Progenitor cell of endocrine pancreas (in vitro differentiated cells): ENCODE measurements around the gene KCTD21. TPM values are rescaled to one million over a fixed set of nuclear protein-coding genes. Genes with fewer than 3 reads are reported as not detected.

Experiments
- DNase-seq: peaks from one replicate; pipeline ENCODE4 v3.0.0; 2021; ENCODE audit warnings: low spot score; ENCODE audit not compliant: unreplicated experiment
- H3K27ac Mint-ChIP-seq: 2 replicates; pipeline ENCODE4 v1.8.0; 2021; ENCODE audit warnings: mild to moderate bottlenecking, moderate library complexity, mixed read lengths
- H3K27me3 Mint-ChIP-seq: 2 replicates; pipeline ENCODE4 v1.8.0; 2021; ENCODE audit warnings: mixed read lengths
- H3K36me3 Mint-ChIP-seq: 2 replicates; pipeline ENCODE4 v1.8.0; 2022; ENCODE audit warnings: mixed read lengths; ENCODE audit not compliant: insufficient read depth
- H3K4me1 Mint-ChIP-seq: 2 replicates; pipeline ENCODE4 v1.8.0; 2021; ENCODE audit warnings: low read depth, mixed read lengths
- H3K4me3 Mint-ChIP-seq: 2 replicates; pipeline ENCODE4 v1.8.0; 2021; ENCODE audit warnings: low read depth, mild to moderate bottlenecking, moderate library complexity, mixed read lengths
- H3K9me3 Mint-ChIP-seq: 2 replicates; pipeline ENCODE4 v1.8.0; 2021; ENCODE audit warnings: low read depth, mixed read lengths
- CTCF ChIP-seq: fragments of 200-600 bp; sonication (generic); IDR thresholded peaks from one replicate; pipeline ENCODE4 v1.5.0; 2021; ENCODE audit warnings: antibody characterized with exemption, mild to moderate bottlenecking; ENCODE audit not compliant: unreplicated experiment
- total RNA-seq: library from RNA; stranded (reverse); gene quantifications from 2 replicates; pipeline ENCODE4 v1.2.1, GENCODE V29; 2021

Gene KCTD21
- total RNA-seq, 1 donor from 2014 or later = 7.4 TPM

GRCh38 chr11:78201096-78201818 lies 12.8 kb upstream of the KCTD21 start:
- H3K9me3 Mint-ChIP-seq = no peaks in the 10 kb centered on the region
- no peak overlapping the region for H3K27ac Mint-ChIP-seq
- no peak overlapping the region for H3K4me3 Mint-ChIP-seq
- H3K36me3 Mint-ChIP-seq = peaks cover 24% of the 10 kb centered on the region
- DNase-seq = no peak
- no peak for TF ChIP-seq CTCF
- no peaks in the 10 kb centered on the region for H3K4me1 Mint-ChIP-seq
- H3K27me3 Mint-ChIP-seq = no peaks in the 10 kb centered on the region

- H3K4me1 Mint-ChIP-seq = no peaks in the 10 kb centered on the region
- no peaks in the 10 kb centered on the region for H3K27me3 Mint-ChIP-seq
- TF ChIP-seq CTCF = no peak
- peaks cover 25% of the 10 kb centered on the region for H3K36me3 Mint-ChIP-seq
- no peak overlapping the region for H3K27ac Mint-ChIP-seq
- H3K9me3 Mint-ChIP-seq = no peaks in the 10 kb centered on the region
- DNase-seq = no peak
- no peak overlapping the region for H3K4me3 Mint-ChIP-seq
Measured at GRCh38 chr11:78200553-78200952, 12.1 kb upstream of the KCTD21 start.

- peaks cover 25% of the 10 kb centered on the region for H3K36me3 Mint-ChIP-seq
- no peaks in the 10 kb centered on the region for H3K27me3 Mint-ChIP-seq
- no peak for TF ChIP-seq CTCF
- H3K4me3 Mint-ChIP-seq = no peak overlapping the region
- H3K4me1 Mint-ChIP-seq = no peaks in the 10 kb centered on the region
- no peak overlapping the region for H3K27ac Mint-ChIP-seq
- no peaks in the 10 kb centered on the region for H3K9me3 Mint-ChIP-seq
- DNase-seq = no peak
Measured at GRCh38 chr11:78200061-78200460, 11.6 kb upstream of the KCTD21 start.

- Mint-ChIP-seq H3K4me1 (no peaks in the 10 kb centered on the region), H3K4me3 (no peak overlapping the region), H3K27ac (no peak overlapping the region), H3K27me3 (no peaks in the 10 kb centered on the region), H3K36me3 (peaks cover 24% of the 10 kb centered on the region), H3K9me3 (no peaks in the 10 kb centered on the region)
- TF ChIP-seq CTCF = no peak
- DNase-seq = no peak
Measured at GRCh38 chr11:78199653-78200015, 11.2 kb upstream of the KCTD21 start.

- Mint-ChIP-seq H3K27me3 (no peaks in the 10 kb centered on the region), H3K4me1 (no peaks in the 10 kb centered on the region), H3K9me3 (no peaks in the 10 kb centered on the region), H3K4me3 (no peak overlapping the region), H3K27ac (no peak overlapping the region), H3K36me3 (peaks cover 22% of the 10 kb centered on the region)
- no peak for DNase-seq
- no peak for TF ChIP-seq CTCF
Measured at GRCh38 chr11:78199015-78199652, 10.7 kb upstream of the KCTD21 start.
